Endothelial cell of umbilical vein (primary cell): ENCODE data around the gene NR6A1. TPM values are rescaled to one million over a fixed set of nuclear protein-coding genes. Genes with fewer than 3 reads are reported as not detected.

ENCODE experiments used
- BruUV-seq: library from RNA; stranded (reverse); fragments of 400-500 nt; replicated peaks from 2 replicates; lab custom pipeline; 2021; lab: Mats Ljungman, UMichigan
- CTCF ChIA-PET: fragments of 300-600, 350-600 bp; sonication (Branson Sonifier 250); formaldehyde crosslinking; loops from one replicate; lab custom pipeline; 2021; ENCODE audit warnings: antibody characterized with exemption, inconsistent platforms; lab: Charles Lee
- POLR2A ChIA-PET: fragments of 300-600, 350-600 bp; sonication (Branson Sonifier 250); formaldehyde crosslinking; loops from one replicate; lab custom pipeline; 2021; ENCODE audit warnings: antibody characterized with exemption, inconsistent platforms; lab: Charles Lee
- DNase-seq: peaks from one replicate; pipeline ENCODE4 v3.0.0-alpha.2; 2011; ENCODE audit warnings: low read depth, low spot score
- FAIRE-seq: peaks from 2 replicates; lab custom pipeline; 2011; peaks lifted over from hg19 to GRCh38; lab: Jason Lieb, UNC
- H2AFZ ChIP-seq: 2 replicates; pipeline ENCODE4 v1.6.0; 2012; ENCODE audit warnings: low read depth, low read length, control low read depth, inconsistent platforms
- H3K27ac ChIP-seq: 2 replicates; pipeline ENCODE4 v1.5.1; 2011; ENCODE audit warnings: low read depth, mild to moderate bottlenecking, control low read depth, low read length, moderate library complexity; ENCODE audit not compliant: insufficient read depth
- H3K27me3 ChIP-seq, 2 experiments: 2 replicates each; pipeline versions ENCODE4 v1.6.0 to v1.6.1; 2011; ENCODE audit warnings: low read length in 2 of 2, mixed read lengths in 1 of 2; ENCODE audit not compliant: control insufficient read depth in 2 of 2, insufficient read depth in 2 of 2
- H3K36me3 ChIP-seq, 2 experiments: 2 replicates in 1 of 2; 3 replicates in 1 of 2; pipeline ENCODE4 v1.5.1; 2011; ENCODE audit warnings: low read length in 2 of 2, mild to moderate bottlenecking in 1 of 2, moderate library complexity in 1 of 2; ENCODE audit not compliant: control insufficient read depth in 2 of 2, insufficient read depth in 2 of 2; ENCODE audit errors: extremely low read depth in 1 of 2
- H3K4me1 ChIP-seq: 3 replicates; pipeline ENCODE4 v1.5.1; 2011; ENCODE audit warnings: mild to moderate bottlenecking, low read length; ENCODE audit not compliant: control insufficient read depth, insufficient read depth; ENCODE audit errors: extremely low read depth
- H3K4me2 ChIP-seq: 2 replicates; pipeline ENCODE4 v1.6.1; 2011; ENCODE audit warnings: low read length, control low read depth, mixed read lengths; ENCODE audit not compliant: insufficient read depth
- H3K4me3 ChIP-seq, 3 experiments: fragments of 200-600 bp in 1 of 3; sonication (generic), shearing (Covaris generic) in 1 of 3; replicated peaks in 1 of 3; 2 replicates each; pipeline ENCODE4 v1.5.1; 2011 to 2016; ENCODE audit warnings: control low read depth in 3 of 3, low read length in 3 of 3, mild to moderate bottlenecking in 2 of 3, inconsistent platforms in 1 of 3, low read depth in 1 of 3, moderate library complexity in 1 of 3; ENCODE audit not compliant: insufficient read depth in 1 of 3
- H3K79me2 ChIP-seq: 2 replicates; pipeline ENCODE4 v1.6.0; 2012; ENCODE audit warnings: low read length, inconsistent platforms; ENCODE audit not compliant: control insufficient read depth, insufficient read depth
- H3K9ac ChIP-seq: replicated peaks from 2 replicates; pipeline ENCODE3; 2011; ENCODE audit warnings: low read length, control low read depth; ENCODE audit not compliant: insufficient read depth; ENCODE audit errors: extremely low read depth
- H3K9me1 ChIP-seq: replicated peaks from 3 replicates; pipeline ENCODE4 v1.6.0; 2011; ENCODE audit warnings: mild to moderate bottlenecking, low read length; ENCODE audit not compliant: control insufficient read depth, insufficient read depth; ENCODE audit errors: extremely low read depth
- H3K9me3 ChIP-seq: replicated peaks from 2 replicates; pipeline ENCODE4 v1.5.1; 2012; ENCODE audit warnings: low read length, inconsistent platforms; ENCODE audit not compliant: control insufficient read depth, insufficient read depth
- H4K20me1 ChIP-seq: replicated peaks from 2 replicates; pipeline ENCODE3; 2011; ENCODE audit warnings: mild to moderate bottlenecking, low read length; ENCODE audit not compliant: control insufficient read depth, insufficient read depth; ENCODE audit errors: extremely low read depth
- CTCF ChIP-seq, 2 donors: IDR thresholded peaks; 1 replicate in 1 of 2; 2 replicates in 1 of 2; pipeline ENCODE4 v1.5.1; 2011; ENCODE audit warnings: low read length in 2 of 2, mild to moderate bottlenecking in 2 of 2, moderate library complexity in 2 of 2, control low read depth in 1 of 2, inconsistent platforms in 1 of 2, low read depth in 1 of 2; ENCODE audit not compliant: insufficient read depth in 1 of 2; ENCODE audit errors: extremely low read depth in 1 of 2
- EZH2 ChIP-seq: IDR thresholded peaks from 2 replicates; pipeline ENCODE4 v1.6.1; 2012; ENCODE audit warnings: borderline replicate concordance, low read depth, mild to moderate bottlenecking, moderate library complexity, low read length, inconsistent platforms; ENCODE audit not compliant: severe bottlenecking
- FOS ChIP-seq: IDR thresholded peaks from 2 replicates; pipeline ENCODE4 v1.6.1; 2011; ENCODE audit warnings: mild to moderate bottlenecking, low read length, moderate library complexity, borderline replicate concordance; ENCODE audit not compliant: insufficient read depth
- GATA2 ChIP-seq: IDR thresholded peaks from 2 replicates; pipeline ENCODE4 v1.7.0; 2011; ENCODE audit warnings: low read depth, mild to moderate bottlenecking, moderate library complexity, mixed read lengths, low read length; ENCODE audit not compliant: insufficient read length, insufficient read depth
- JUN ChIP-seq: IDR thresholded peaks from 2 replicates; pipeline ENCODE4 v1.6.1; 2011; ENCODE audit warnings: borderline replicate concordance, low read depth; ENCODE audit not compliant: insufficient read length, insufficient read depth
- MAX ChIP-seq: IDR thresholded peaks from 2 replicates; pipeline ENCODE4 v1.6.1; 2011; ENCODE audit not compliant: insufficient read depth, insufficient read length
- MYC ChIP-seq: IDR thresholded peaks from one replicate; pipeline ENCODE4 v1.6.1; 2011; ENCODE audit warnings: mild to moderate bottlenecking, low read depth, low read length
- POLR2A ChIP-seq: IDR thresholded peaks from 2 replicates; pipeline ENCODE4 v1.6.1; 2012; ENCODE audit warnings: low read depth, mild to moderate bottlenecking, control low read depth, low read length
- POLR2AphosphoS5 ChIP-seq: IDR thresholded peaks from 2 replicates; pipeline ENCODE4 v1.6.1; 2012; ENCODE audit warnings: low read depth, mild to moderate bottlenecking, control low read depth, low read length, moderate library complexity; ENCODE audit not compliant: insufficient read depth
- dilution Hi-C: fragments of 300-500 bp; cut with MboI; formaldehyde crosslinking; loops from one replicate; pipeline ENCODE4 v1.15.0; 2019; ENCODE audit warnings: low sequenced_read_pairs; ENCODE audit not compliant: extremely low pct_ligation_motif_present
- intact Hi-C: fragments of 100-400 bp; cut with micrococcal nuclease; formaldehyde crosslinking; loops from one replicate; pipeline ENCODE4 v1.10.0; 2022
- polyA plus RNA-seq, 4 experiments: library from polyadenylated mRNA; depleted of rRNA in 3 of 4; stranded (reverse) in 3 of 4; unstranded in 1 of 4; fragments of >200 nt; gene quantifications; 2 replicates each; pipeline versions ENCODE4 v1.2.1 to v1.2.3, GENCODE V29; 2011 to 2012; ENCODE audit warnings: missing spikeins in 1 of 4
- total RNA-seq: library from RNA; stranded (reverse); gene quantifications from 2 replicates; pipeline ENCODE4 v1.2.3, GENCODE V29; 2021

The NR6A1 gene
- total and polyA plus RNA-seq, 2 donors (not counting 3 experiments of a cell fraction or from before 2014, with no cell fraction given): 0.17 to 1.2 TPM

- ChIA-PET POLR2A (no interaction called here), CTCF (interaction anchor here (1.1 kb wide), 1 partner anchor 15 kb away, joined by 3 read pairs; no protein-coding TSS in a partner anchor)
- H3K27me3 ChIP-seq: peaks cover 4% of the 10 kb centered on the region in 2 experiments
- no peak overlapping the region for H3K9ac ChIP-seq
- no TSS peak for BruUV-seq
- H3K79me2 ChIP-seq: no peaks in the 10 kb centered on the region
- DNase-seq (no peak), FAIRE-seq (no peak)
- no peak overlapping the region for H3K4me2 ChIP-seq
- no peaks in the 10 kb centered on the region for H3K36me3 ChIP-seq
- intact Hi-C loops (no loop called here), dilution Hi-C loops (no loop called here)
- H4K20me1 ChIP-seq: no peaks in the 10 kb centered on the region
- H2AFZ ChIP-seq: no peak overlapping the region
- H3K4me3 ChIP-seq: no peak overlapping the region
- H3K9me1 ChIP-seq: no peaks in the 10 kb centered on the region
- H3K4me1 ChIP-seq: no peaks in the 10 kb centered on the region
- H3K9me3 ChIP-seq: no peaks in the 10 kb centered on the region
- no peak overlapping the region for H3K27ac ChIP-seq
- no peak for TF ChIP-seq POLR2AphosphoS5
- no peak for TF ChIP-seq EZH2
- no peak for TF ChIP-seq MAX
- TF ChIP-seq JUN: no peak
- no peak for TF ChIP-seq CTCF (IDR thresholded peaks at IDR 0.05; ENCODE audit: extremely low read depth in 1 of 2, insufficient read depth in 1 of 2, low read depth in 1 of 2, low read length in 2 of 2)
- TF ChIP-seq MYC: no peak
- TF ChIP-seq POLR2A: no peak
- no peak for TF ChIP-seq GATA2
- TF ChIP-seq FOS: no peak
These were observed 211.2 kb downstream of the NR6A1 start for GRCh38 chr9:124559871-124560270.
